ENCODE measurements around the gene M6PR.

M6PR gene

GRCh38 chr12:8949342-8950220, at the start of gene M6PR:
Gene M6PR, minus strand, starts transcription at chr12:8949645. Its CDS starts 3,241 bp downstream, at chr12:8946404.
- in situ Hi-C loops (cut with MboI; ENCODE audit: low sequenced_read_pairs) = no loop called here

- in situ Hi-C loops (cut with MboI; ENCODE audit: low sequenced_read_pairs) = no loop called here
Measured at GRCh38 chr12:8996682-8997405, 47.4 kb upstream of the M6PR start.

- in situ Hi-C loops (cut with MboI; ENCODE audit: low sequenced_read_pairs) = no loop called here
Measured at GRCh38 chr12:8995021-8995775, 45.8 kb upstream of the M6PR start.

GRCh38 chr12:8993827-8994226, 44.4 kb upstream of the M6PR start:
- in situ Hi-C loops (cut with MboI; ENCODE audit: low sequenced_read_pairs) = no loop called here

GRCh38 chr12:8991371-8992345, 42.2 kb upstream of the M6PR start:
- in situ Hi-C loops (cut with MboI; ENCODE audit: low sequenced_read_pairs) = no loop called here

- in situ Hi-C loops (cut with MboI; ENCODE audit: low sequenced_read_pairs) = no loop called here
Measured at GRCh38 chr12:8989413-8989812, 40.0 kb upstream of the M6PR start, which contains the start of gene KLRG1. Gene KLRG1, plus strand, starts transcription at chr12:8989546. Its CDS starts 90 bp downstream, at chr12:8989636.

GRCh38 chr12:8987685-8988084, 38.2 kb upstream of the M6PR start:
- in situ Hi-C loops (cut with MboI; ENCODE audit: low sequenced_read_pairs) = no loop called here

- in situ Hi-C loops (cut with MboI; ENCODE audit: low sequenced_read_pairs) = no loop called here
Measured at GRCh38 chr12:8987163-8987562, 37.7 kb upstream of the M6PR start.

- in situ Hi-C loops (cut with MboI; ENCODE audit: low sequenced_read_pairs) = no loop called here
Measured at GRCh38 chr12:8985213-8985754, 35.8 kb upstream of the M6PR start.

- in situ Hi-C loops (cut with MboI; ENCODE audit: low sequenced_read_pairs) = no loop called here
Measured at GRCh38 chr12:8980137-8980536, 30.7 kb upstream of the M6PR start.

- in situ Hi-C loops (cut with MboI; ENCODE audit: low sequenced_read_pairs) = no loop called here
Measured at GRCh38 chr12:8970432-8970831, 21.0 kb upstream of the M6PR start.

- in situ Hi-C loops (cut with MboI; ENCODE audit: low sequenced_read_pairs) = no loop called here
Measured at GRCh38 chr12:8969861-8970411, 20.5 kb upstream of the M6PR start.

- in situ Hi-C loops (cut with MboI; ENCODE audit: low sequenced_read_pairs) = no loop called here
Measured at GRCh38 chr12:8968761-8969160, 19.3 kb upstream of the M6PR start.

GRCh38 chr12:8960176-8960575, 10.7 kb upstream of the M6PR start:
- in situ Hi-C loops (cut with MboI; ENCODE audit: low sequenced_read_pairs) = no loop called here

GRCh38 chr12:8958066-8958465, 8.6 kb upstream of the M6PR start:
- in situ Hi-C loops (cut with MboI; ENCODE audit: low sequenced_read_pairs) = no loop called here

- in situ Hi-C loops (cut with MboI; ENCODE audit: low sequenced_read_pairs) = no loop called here
Measured at GRCh38 chr12:8957561-8957960, 8.1 kb upstream of the M6PR start.

- in situ Hi-C loops (cut with MboI; ENCODE audit: low sequenced_read_pairs) = no loop called here
Measured at GRCh38 chr12:8956772-8957171, 7.3 kb upstream of the M6PR start.

- in situ Hi-C loops (cut with MboI; ENCODE audit: low sequenced_read_pairs) = no loop called here
Measured at GRCh38 chr12:8956073-8956472, 6.6 kb upstream of the M6PR start.

GRCh38 chr12:8953773-8954402, 4.4 kb upstream of the M6PR start:
- in situ Hi-C loops (cut with MboI; ENCODE audit: low sequenced_read_pairs) = no loop called here
